ENCODE data around the gene ROR2.

ROR2 gene

DNA sequence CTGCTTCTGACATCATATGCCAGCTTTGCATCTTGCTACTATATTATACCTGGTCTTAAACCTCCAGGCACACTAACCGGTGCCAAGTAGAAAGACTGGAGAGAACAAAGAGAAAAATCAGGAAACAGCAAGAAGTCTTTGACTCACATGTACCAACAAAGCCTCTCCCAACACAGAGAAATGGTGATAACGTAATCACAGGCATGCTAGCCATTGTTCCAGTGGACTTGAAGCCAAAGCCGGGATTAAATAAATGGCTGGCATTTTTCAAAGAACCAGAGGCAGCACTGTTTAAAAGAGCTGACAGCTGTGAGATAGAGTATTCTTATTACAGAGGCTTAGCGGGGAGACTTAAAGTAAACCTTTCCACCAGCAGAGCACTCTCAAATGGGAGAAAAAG, 378.0 kb downstream of the ROR2 start:
- TF ChIP-seq, protein P1, sequence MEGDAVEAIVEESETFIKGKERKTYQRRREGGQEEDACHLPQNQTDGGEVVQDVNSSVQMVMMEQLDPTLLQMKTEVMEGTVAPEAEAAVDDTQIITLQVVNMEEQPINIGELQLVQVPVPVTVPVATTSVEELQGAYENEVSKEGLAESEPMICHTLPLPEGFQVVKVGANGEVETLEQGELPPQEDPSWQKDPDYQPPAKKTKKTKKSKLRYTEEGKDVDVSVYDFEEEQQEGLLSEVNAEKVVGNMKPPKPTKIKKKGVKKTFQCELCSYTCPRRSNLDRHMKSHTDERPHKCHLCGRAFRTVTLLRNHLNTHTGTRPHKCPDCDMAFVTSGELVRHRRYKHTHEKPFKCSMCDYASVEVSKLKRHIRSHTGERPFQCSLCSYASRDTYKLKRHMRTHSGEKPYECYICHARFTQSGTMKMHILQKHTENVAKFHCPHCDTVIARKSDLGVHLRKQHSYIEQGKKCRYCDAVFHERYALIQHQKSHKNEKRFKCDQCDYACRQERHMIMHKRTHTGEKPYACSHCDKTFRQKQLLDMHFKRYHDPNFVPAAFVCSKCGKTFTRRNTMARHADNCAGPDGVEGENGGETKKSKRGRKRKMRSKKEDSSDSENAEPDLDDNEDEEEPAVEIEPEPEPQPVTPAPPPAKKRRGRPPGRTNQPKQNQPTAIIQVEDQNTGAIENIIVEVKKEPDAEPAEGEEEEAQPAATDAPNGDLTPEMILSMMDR (IDR thresholded peaks at IDR 0.05; ENCODE audit: low read depth, low read length) = no peak
- DNase-seq (ENCODE audit: extremely low read depth, low read depth) = no peak

DNA sequence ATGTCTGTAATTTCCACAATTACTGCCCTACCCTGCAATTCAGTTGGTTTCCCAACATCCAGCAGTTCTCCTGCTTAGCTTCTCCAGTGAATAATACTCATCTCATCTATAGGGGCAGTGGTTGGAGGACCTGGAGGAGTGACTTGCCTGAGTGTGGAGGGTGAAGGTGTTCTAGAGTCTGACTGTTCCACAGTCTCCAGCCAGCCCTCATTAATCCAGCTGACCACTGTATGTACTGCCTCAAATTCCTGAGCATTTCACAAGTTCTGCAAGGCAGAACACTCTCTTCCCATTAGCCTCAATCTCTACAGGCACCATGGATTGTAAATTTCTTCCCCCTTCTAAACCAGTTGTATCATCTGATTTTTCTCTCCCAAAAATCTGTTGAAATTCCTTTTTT, 379.0 kb downstream of the ROR2 start:
- no peak for DNase-seq (ENCODE audit: extremely low read depth, low read depth)
- TF ChIP-seq, protein P1 (IDR thresholded peaks at IDR 0.05; ENCODE audit: low read depth, low read length) = no peak

DNA sequence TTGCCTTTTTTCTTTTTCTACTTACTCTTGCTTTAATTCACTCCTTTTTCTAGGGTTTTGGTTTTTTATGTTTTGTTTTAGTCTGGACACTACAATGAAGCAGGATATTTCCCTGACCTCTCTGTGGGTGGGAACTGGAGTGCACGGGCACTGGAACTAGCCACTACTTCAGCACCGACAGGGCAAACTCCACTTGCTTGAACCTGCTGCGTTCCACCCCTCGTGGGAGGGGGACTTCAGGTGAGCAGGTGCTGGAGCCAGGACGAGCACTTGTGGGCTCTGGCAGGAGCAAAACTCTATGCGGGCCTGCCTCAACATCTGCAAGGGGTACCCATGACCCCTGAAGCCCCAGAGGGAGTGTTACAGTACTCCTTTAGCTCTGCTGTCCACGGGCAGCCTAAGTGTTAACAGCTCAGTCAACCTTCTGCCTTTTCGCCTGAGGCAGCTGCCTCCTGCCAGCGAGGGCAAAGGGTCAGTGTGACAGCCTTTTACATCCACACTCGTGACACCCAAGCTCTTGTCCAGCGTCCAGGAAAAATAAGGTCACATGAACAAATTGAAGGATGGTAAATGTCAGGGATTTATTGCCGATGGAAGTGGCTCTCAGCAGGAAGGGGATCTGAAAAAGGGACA, 382.3 kb downstream of the ROR2 start:
- no peak for DNase-seq (ENCODE audit: extremely low read depth, low read depth)
- TF ChIP-seq, protein P1 (IDR thresholded peaks at IDR 0.05; ENCODE audit: low read depth, low read length) = no peak

DNA sequence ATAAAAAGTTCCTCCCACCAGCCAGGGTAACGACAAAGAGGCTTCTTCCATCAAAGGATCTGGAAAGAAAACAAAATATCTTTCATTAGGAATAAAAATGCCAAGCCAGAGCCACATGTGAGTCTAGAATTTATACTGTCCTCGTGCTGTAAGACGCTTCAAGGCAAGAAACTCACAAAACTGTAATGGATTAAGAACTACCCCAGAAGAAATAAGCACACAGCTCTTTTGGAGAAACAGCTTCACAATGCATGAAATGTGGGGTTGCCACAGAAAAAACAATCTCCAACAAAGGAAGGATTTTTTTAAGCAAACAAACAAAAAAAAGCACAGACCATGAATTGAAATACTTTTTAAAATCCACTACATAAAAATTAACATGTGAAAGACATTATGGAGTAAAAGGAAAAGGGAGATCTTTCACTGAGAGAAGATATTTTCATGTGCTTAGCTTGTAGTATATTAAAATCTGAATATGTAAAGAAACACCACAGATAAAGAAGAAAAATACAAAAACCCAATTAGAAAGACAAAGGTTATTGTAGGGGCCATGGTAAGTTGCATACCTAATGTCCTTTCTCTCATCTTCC, 385.9 kb downstream of the ROR2 start:
- TF ChIP-seq, protein P1 (IDR thresholded peaks at IDR 0.05; ENCODE audit: low read depth, low read length) = no peak
- no peak for DNase-seq (ENCODE audit: extremely low read depth, low read depth)

DNA sequence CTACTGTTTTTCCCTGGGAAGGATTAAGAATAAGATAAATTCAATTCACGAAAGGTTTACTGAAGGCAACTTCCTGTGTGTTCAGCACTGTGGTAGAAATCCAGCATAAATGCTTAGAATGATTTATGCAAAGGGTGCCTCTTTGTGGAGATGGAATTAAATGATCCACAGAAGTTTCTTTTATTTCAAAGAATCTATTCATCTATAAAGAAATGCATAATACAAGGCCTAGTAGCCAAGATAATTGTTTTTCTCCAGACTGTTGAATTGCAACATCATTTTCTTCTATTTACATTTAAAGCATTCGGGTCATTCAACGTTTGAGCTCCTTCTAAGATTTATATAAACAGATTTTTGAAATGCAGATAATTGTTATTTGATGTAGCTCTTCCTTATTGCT, 387.6 kb downstream of the ROR2 start:
- TF ChIP-seq, protein P1 (IDR thresholded peaks at IDR 0.05; ENCODE audit: low read depth, low read length) = peak; percentile 0; the same call in 1 of the 2 replicates
- DNase-seq (ENCODE audit: extremely low read depth, low read depth) = no peak

DNA sequence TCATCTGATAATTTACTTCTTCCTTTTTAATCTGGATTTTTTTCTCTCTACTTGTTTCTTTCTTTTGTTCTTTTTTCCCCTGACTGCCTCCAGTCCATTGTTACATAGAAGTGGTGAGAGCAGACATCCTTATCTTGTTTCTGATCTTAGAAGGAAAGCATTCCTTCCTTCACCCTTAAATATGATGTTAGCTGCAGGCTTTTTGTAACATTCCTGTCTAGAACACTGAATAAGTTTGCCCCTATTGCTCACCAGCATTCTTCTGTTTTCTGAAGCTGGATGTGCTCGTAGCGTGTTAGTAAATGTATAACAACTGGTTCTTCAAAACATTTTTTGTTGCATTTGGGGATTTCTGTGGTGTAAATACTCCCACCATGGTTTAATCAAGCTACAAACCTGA, 389.7 kb downstream of the ROR2 start:
- TF ChIP-seq, protein P1 (IDR thresholded peaks at IDR 0.05; ENCODE audit: low read depth, low read length) = no peak
- no peak for DNase-seq (ENCODE audit: extremely low read depth, low read depth)

DNA sequence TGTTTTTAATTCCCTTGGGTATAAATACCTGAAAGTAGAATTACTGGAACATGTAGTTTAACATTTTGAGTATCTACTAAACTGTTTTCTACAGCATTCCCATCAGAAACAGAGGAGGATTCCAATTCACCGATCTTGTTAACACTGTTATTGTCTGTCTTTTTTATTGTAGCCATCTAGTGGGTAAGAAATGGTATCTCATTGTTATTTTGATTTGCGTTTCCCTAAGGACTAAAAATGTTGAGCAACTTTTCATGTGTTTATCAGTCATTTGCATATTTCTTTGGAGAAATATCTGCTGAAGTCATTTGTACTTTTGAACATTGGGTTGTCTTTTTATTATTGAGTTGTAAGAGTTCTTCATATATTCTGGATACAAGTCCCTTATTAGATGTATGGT, 391.1 kb downstream of the ROR2 start:
- DNase-seq (ENCODE audit: extremely low read depth, low read depth) = no peak
- TF ChIP-seq, protein P1 (IDR thresholded peaks at IDR 0.05; ENCODE audit: low read depth, low read length) = no peak

All from AG09319 (cell line).